Measurements from ENCODE around the gene ZDHHC24. TPM values are rescaled to one million over a fixed set of nuclear protein-coding genes. Genes with fewer than 3 reads are reported as not detected.

The ZDHHC24 gene
- polyA plus RNA-seq, 1 donor from 2014 or later, result 15.9 TPM

DNA sequence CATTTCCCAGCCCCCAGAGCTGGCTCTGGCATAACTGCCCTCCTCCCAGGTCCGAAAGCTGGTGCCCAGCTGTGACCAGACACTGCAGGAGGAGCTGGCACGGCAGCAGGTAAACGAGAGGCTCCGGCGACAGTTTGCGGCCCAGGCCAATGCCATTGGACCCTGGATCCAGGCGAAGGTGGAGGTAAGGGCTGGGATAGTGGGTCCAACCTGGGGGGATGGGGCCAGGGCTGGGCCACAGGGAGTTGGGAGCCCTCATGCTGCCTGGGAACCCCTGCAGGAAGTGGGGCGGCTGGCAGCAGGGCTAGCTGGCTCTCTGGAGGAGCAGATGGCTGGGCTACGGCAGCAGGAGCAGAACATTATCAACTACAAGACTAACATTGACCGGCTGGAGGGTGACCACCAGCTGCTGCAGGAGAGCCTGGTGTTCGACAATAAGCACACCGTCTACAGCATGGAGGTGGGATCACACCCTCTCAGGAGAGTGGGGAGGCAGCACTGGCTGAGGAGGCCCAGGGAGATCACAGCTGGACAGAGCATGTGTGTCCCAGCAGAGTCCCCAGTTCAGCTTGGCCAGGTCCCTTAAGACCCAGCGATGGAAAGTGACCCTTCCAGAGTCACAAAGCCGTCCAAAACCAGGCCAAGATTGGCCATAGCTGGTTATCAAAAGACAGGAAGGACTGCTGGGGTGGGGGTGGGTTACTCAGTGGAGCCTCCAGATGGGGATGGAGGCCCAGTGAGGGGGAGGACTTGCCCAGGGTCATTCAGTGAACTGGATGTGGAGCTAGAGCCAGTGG, 15.5 kb upstream of the ZDHHC24 start:
- no peak for TF ChIP-seq TAF1 (IDR thresholded peaks at IDR 0.05; ENCODE audit: low read depth)
- TF ChIP-seq MXI1 (conservative IDR thresholded peaks at IDR 0.05; ENCODE audit: poor library complexity, severe bottlenecking), result no peak
- no peak for TF ChIP-seq SMC3 (conservative IDR thresholded peaks at IDR 0.05; ENCODE audit: poor library complexity)
- no peak for TF ChIP-seq EZH2 (IDR thresholded peaks at IDR 0.05; ENCODE audit: borderline replicate concordance, insufficient read depth, low read length, poor library complexity, severe bottlenecking)
- no peak for TF ChIP-seq EP300 (conservative IDR thresholded peaks at IDR 0.05; ENCODE audit: poor library complexity, severe bottlenecking)
- H4K20me1 ChIP-seq (ENCODE audit: insufficient read depth), result no peaks in the 10 kb centered on the region
- H3K27ac ChIP-seq (ENCODE audit: low read length), result no peak overlapping the region
- H3K79me2 ChIP-seq (replicated peaks; ENCODE audit: insufficient read depth, low read length), result no peaks in the 10 kb centered on the region
- H3K27me3 ChIP-seq (ENCODE audit: insufficient read depth, low read depth, low read length), result no peaks in the 10 kb centered on the region
- H3K9ac ChIP-seq (ENCODE audit: low read length), result no peak overlapping the region
- no peak overlapping the region for H3K4me2 ChIP-seq (ENCODE audit: low read length)
- no peaks in the 10 kb centered on the region for H3K9me2 ChIP-seq (ENCODE audit: insufficient read depth, low read length)
- H2AFZ ChIP-seq (ENCODE audit: low read depth, low read length), result no peak overlapping the region
- H3K9me3 ChIP-seq (ENCODE audit: low read length), result no peaks in the 10 kb centered on the region
- H3K4me3 ChIP-seq (ENCODE audit: low read length), result no peak overlapping the region
- no peaks in the 10 kb centered on the region for H3K36me3 ChIP-seq (ENCODE audit: insufficient read depth, low read length)
- H3F3A ChIP-seq (ENCODE audit: insufficient read depth, low read length, poor library complexity, severe bottlenecking), result no peaks in the 10 kb centered on the region

DNA sequence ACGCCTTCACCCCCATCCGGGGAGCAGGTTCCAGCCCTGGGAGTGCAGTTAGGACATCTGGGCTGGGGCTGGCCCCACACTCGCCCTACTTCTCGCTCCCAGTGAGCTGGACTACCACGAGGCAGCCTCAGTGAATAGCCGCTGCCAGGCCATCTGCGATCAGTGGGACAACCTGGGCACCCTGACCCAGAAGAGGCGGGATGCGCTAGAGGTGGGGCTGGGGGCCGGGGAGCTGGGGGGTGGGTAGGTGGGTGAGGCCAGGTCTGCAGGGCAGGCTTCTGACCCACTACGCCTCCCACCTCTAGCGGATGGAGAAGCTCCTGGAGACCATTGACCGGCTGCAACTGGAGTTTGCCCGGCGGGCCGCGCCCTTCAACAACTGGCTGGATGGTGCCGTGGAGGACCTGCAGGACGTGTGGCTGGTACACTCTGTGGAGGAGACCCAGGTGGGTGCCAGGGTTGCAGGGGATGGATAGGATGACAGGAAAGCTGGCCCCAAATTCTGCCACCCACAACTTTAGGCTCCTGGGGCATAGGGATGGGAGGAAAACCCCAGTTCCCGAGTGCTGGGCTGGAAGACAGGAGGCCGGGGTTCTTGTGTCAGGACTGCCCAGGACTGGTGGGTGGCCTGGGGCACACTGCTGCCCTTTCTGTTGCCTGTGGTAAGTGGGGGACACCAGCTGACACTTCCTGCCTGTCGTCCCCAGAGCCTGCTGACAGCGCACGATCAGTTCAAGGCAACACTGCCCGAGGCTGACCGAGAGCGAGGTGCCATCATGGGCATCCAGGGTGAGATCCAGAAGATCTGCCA, 14.2 kb upstream of the ZDHHC24 start:
- TF ChIP-seq SMC3 (conservative IDR thresholded peaks at IDR 0.05; ENCODE audit: poor library complexity), result no peak
- H3K36me3 ChIP-seq (ENCODE audit: insufficient read depth, low read length), result no peaks in the 10 kb centered on the region
- no peaks in the 10 kb centered on the region for H3F3A ChIP-seq (ENCODE audit: insufficient read depth, low read length, poor library complexity, severe bottlenecking)
- H3K4me3 ChIP-seq (ENCODE audit: low read length), result no peak overlapping the region
- H3K79me2 ChIP-seq (replicated peaks; ENCODE audit: insufficient read depth, low read length), result no peaks in the 10 kb centered on the region
- no peak overlapping the region for H3K27ac ChIP-seq (ENCODE audit: low read length)
- H3K9ac ChIP-seq (ENCODE audit: low read length), result no peak overlapping the region
- H3K27me3 ChIP-seq (ENCODE audit: insufficient read depth, low read depth, low read length), result no peaks in the 10 kb centered on the region
- no peak overlapping the region for H3K4me2 ChIP-seq (ENCODE audit: low read length)
- H3K9me3 ChIP-seq (ENCODE audit: low read length), result no peaks in the 10 kb centered on the region
- no peaks in the 10 kb centered on the region for H3K9me2 ChIP-seq (ENCODE audit: insufficient read depth, low read length)
- H2AFZ ChIP-seq (ENCODE audit: low read depth, low read length), result no peak overlapping the region
- H4K20me1 ChIP-seq (ENCODE audit: insufficient read depth), result no peaks in the 10 kb centered on the region

GRCh38 chr11:66559142-66559865, 13.5 kb upstream of the ZDHHC24 start:
- Histone ChIP-seq H2AFZ (ENCODE audit: low read depth, low read length) (no peak overlapping the region), H3K4me2 (ENCODE audit: low read length) (no peak overlapping the region), H3K9me2 (ENCODE audit: insufficient read depth, low read length) (no peaks in the 10 kb centered on the region), H3K9ac (ENCODE audit: low read length) (no peak overlapping the region), H3K4me3 (ENCODE audit: low read length) (no peak overlapping the region), H3K36me3 (ENCODE audit: insufficient read depth, low read length) (no peaks in the 10 kb centered on the region), H3K79me2 (replicated peaks; ENCODE audit: insufficient read depth, low read length) (no peaks in the 10 kb centered on the region), H3K9me3 (ENCODE audit: low read length) (no peaks in the 10 kb centered on the region), H4K20me1 (ENCODE audit: insufficient read depth) (no peaks in the 10 kb centered on the region), H3K27ac (ENCODE audit: low read length) (no peak overlapping the region), H3F3A (ENCODE audit: insufficient read depth, low read length, poor library complexity, severe bottlenecking) (no peaks in the 10 kb centered on the region), H3K27me3 (ENCODE audit: insufficient read depth, low read depth, low read length) (no peaks in the 10 kb centered on the region)
- no peak for TF ChIP-seq REST (IDR thresholded peaks at IDR 0.05; ENCODE audit: borderline replicate concordance)
- TF ChIP-seq RAD21 (conservative IDR thresholded peaks at IDR 0.05), result no peak
- no peak for TF ChIP-seq TAF1 (IDR thresholded peaks at IDR 0.05; ENCODE audit: low read depth)
- TF ChIP-seq EZH2 (IDR thresholded peaks at IDR 0.05; ENCODE audit: borderline replicate concordance, insufficient read depth, low read length, poor library complexity, severe bottlenecking), result no peak
- TF ChIP-seq EP300 (conservative IDR thresholded peaks at IDR 0.05; ENCODE audit: poor library complexity, severe bottlenecking), result no peak
